Activated naive CD4-positive, alpha-beta T cell treated with Interleukin-2 at 50 U/mL for 16 hours (primary cell): ENCODE results near the gene POLR2F.
A peak's percentile ranks its signal among the peaks of the same experiment; 100 is the strongest.
"Not testable (repeated sequence)": the region's sequence is repeated elsewhere in the genome, so short reads cannot be mapped to it uniquely, and the experiment has no call there.

Experiments
- DNase-seq: peaks from one replicate; pipeline ENCODE4 v3.0.0-alpha.2; 2020

Gene POLR2F

GRCh38 chr22:37925767-37926166, 27.7 kb upstream of the POLR2F start:
- DNase-seq, result no peak

- DNase-seq, result no peak
Measured at GRCh38 chr22:37926358-37926757, 27.1 kb upstream of the POLR2F start.

- DNase-seq, result no peak
Measured at GRCh38 chr22:37926771-37927636, 26.5 kb upstream of the POLR2F start.

GRCh38 chr22:37927637-37927936, 25.9 kb upstream of the POLR2F start:
- DNase-seq, result no peak

- DNase-seq, result no peak
Measured at GRCh38 chr22:37929390-37929789, 24.1 kb upstream of the POLR2F start.

- no peak for DNase-seq
Measured at GRCh38 chr22:37930270-37930951, 23.1 kb upstream of the POLR2F start.

GRCh38 chr22:37930952-37931440, 22.5 kb upstream of the POLR2F start:
- DNase-seq, result no peak

- no peak for DNase-seq
Measured at GRCh38 chr22:37931893-37932389, 21.6 kb upstream of the POLR2F start.

GRCh38 chr22:37932401-37932800, 21.1 kb upstream of the POLR2F start:
- no peak for DNase-seq

- no peak for DNase-seq
Measured at GRCh38 chr22:37932821-37933578, 20.5 kb upstream of the POLR2F start.

GRCh38 chr22:37933711-37934376, 19.7 kb upstream of the POLR2F start:
- peak; percentile 85 for DNase-seq

- no peak for DNase-seq
Measured at GRCh38 chr22:37940698-37941376, 12.7 kb upstream of the POLR2F start.

GRCh38 chr22:37942133-37942532, 11.4 kb upstream of the POLR2F start:
- no peak for DNase-seq

- DNase-seq, result no peak
Measured at GRCh38 chr22:37943136-37943824, 10.2 kb upstream of the POLR2F start.

GRCh38 chr22:37943825-37944198, 9.7 kb upstream of the POLR2F start:
- DNase-seq, result no peak

- DNase-seq, result not testable (repeated sequence)
Measured at GRCh38 chr22:37944423-37944822, 9.1 kb upstream of the POLR2F start.

- DNase-seq, result not testable (repeated sequence)
Measured at GRCh38 chr22:37947142-37947795, 6.2 kb upstream of the POLR2F start.

- DNase-seq, result no peak
Measured at GRCh38 chr22:37951305-37951704, 2.2 kb upstream of the POLR2F start.

- DNase-seq, result not testable (repeated sequence)
Measured at GRCh38 chr22:37952629-37953028, 870 bp upstream of the POLR2F start.

- DNase-seq, result no peak
Measured at GRCh38 chr22:37953062-37953436, 450 bp upstream of the POLR2F start.

- no peak for DNase-seq
Measured at GRCh38 chr22:37954686-37955085, 1.2 kb downstream of the POLR2F start.
